HuH-7 (cell line): ENCODE results near the gene HELZ2.

Experiments used
- DNase-seq: peaks from one replicate; pipeline ENCODE4 v3.0.0; 2011; ENCODE audit warnings: low spot score

The HELZ2 gene

DNA sequence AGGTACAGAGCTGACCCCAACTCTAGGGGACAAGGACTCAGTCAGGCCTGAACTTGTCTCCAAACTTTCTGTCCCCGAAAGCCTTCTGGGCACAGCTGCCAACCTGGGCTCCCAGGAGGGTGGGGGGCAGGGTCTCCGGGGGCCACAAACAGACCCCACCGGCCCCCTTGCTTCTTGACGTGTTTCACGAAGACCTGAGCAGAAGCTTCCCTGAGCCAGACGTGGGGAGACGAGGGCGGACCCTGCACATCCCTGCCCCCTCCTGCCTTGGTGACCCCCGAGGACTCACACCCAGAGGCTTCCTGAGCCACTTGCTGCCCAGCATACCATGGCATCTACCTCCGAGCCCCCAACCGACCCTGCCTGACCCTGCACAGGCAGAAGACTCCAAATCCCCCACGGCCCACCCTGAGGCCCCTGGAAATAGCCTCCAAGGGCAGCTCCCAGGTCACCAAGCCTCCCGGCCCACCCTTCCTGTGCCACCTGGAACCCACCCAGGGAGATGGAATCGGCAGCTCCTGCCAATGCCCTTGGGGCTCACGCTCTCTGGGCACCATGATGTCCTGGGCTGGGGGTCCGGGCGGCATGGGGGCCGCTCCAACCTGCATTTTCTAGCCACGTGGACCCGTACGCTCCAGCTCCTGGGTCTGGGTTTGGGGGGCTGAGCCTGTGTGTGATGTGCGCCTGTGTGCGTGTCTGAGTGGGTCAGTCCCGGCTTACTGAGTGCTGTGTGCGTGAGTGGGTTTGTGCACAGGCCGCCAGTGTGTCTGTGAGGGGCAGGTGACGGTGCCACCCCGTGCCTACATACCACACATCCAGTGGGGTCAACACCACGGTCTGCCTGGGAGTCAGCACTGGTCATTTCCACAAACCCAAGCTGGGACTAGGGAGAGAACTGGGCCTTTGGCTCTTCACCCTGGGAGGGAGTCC is 34.3 kb downstream of the HELZ2 start:
- no peak for DNase-seq

DNA sequence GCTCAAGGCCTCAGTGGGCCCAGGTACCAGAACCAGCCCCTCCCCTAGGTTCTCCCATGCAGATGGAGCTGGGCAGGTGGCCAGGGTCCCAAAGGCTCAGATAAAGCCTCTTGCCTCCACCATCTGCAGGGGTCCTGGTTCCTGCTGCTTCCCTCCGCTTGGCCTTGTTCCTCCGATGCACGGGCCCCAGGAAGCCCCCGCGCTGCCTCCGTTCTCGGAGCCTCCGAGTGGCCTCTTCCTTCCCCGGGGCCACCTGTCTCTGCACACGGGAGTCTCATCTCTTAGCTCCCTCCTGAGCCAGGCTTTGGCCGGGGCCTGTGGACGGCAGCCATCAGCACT is 35.0 kb downstream of the HELZ2 start:
- DNase-seq = no peak

GRCh38 chr20:63538204-63539091 is 35.6 kb downstream of the HELZ2 start:
- peak; percentile 100 for DNase-seq

- DNase-seq = peak; percentile 99
Observed at GRCh38 chr20:63537525-63538203, 36.4 kb downstream of the HELZ2 start.

GRCh38 chr20:63536997-63537524 is 37.0 kb downstream of the HELZ2 start, which contains the start of gene PTK6:
TSS of gene PTK6 (minus strand) at chr20:63537376. CDS start at chr20:63537314, 62 bp downstream.
- DNase-seq = no peak

GRCh38 chr20:63536241-63536977 is 37.6 kb downstream of the HELZ2 start:
- DNase-seq = no peak

DNA sequence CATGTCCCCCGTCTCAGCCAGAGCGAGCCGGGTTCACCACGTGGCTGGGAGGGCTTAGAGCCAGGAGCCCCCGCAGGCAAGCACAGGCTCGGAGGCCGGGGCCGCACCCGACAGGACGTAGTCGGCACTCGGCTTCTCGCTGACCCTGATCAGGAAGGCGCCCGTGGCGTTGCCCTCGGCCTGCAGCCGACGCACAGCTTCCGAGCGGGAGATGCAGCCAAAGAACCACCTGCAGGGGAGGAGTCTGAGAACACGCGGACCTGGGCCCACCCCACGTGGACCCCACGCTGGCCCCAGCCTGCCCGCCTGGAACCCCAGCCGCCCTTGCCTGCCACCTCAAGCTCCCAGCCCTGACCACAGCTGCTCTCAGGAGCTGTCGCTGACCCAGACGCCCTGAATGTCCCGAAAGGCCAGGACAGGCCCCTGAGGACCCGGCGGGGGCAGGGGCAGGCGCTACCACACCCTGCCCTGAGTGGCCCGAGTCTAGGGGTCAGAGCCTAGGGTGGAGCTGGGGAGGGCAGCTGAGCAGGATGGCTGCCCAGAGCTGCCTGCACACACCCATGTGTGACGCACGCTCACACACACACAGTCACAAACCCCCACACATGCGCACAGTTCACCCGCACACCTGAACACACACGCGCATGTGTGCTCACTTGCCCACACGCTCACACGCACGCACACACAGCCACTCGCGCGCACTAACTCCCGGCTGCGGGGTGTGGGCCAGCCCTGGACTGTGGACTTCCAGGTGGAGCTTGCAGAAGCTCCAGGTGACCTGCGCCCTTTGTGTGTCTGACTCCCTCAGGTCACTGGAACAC is 39.0 kb downstream of the HELZ2 start:
- no peak for DNase-seq

- DNase-seq = no peak
Observed at GRCh38 chr20:63534427-63534830, 39.6 kb downstream of the HELZ2 start.

- no peak for DNase-seq
Observed at GRCh38 chr20:63533871-63534393, 40.1 kb downstream of the HELZ2 start.

GRCh38 chr20:63533388-63533787 is 40.7 kb downstream of the HELZ2 start:
- DNase-seq = no peak

GRCh38 chr20:63532449-63532971 is 41.5 kb downstream of the HELZ2 start:
- DNase-seq = no peak

DNA sequence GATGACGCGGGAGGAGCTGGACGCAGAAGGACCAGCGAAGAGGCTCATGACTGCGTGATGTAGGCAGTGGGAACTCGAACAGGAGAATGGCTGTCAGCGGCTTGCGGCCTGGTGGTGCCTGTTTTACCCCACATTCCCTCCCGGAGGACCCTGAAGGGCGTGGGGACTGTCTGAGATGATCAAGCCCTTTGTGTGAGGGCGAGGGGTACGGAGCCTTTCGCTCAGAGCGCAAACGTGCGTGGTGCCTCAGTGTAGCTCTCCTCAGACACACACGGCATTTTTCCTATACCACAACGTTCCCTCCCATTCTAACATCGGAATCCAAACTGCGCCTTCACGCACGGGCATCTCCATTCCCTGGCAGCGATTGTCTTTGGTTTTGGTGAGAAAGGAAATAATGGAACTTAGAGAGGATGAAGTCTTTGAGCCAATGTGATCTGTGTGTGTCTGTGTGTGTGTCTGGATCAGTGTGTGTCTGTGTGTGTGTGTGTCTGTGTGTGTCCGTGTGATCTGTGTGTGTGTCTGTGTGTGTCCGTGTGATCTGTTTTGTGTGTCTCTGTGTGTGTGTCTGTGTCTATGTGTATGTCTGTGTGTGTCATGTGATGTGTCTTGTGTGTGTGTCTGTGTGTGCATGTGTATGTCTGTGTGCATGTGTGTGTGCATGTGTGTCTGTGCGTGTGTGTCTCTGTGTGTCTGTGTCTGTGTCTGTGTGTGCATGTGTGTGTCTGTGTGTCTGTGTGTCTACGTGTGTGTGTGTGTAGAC is 42.2 kb downstream of the HELZ2 start:
- DNase-seq = no peak

GRCh38 chr20:63530788-63531160 is 43.3 kb downstream of the HELZ2 start:
- DNase-seq = peak; percentile 77

DNA sequence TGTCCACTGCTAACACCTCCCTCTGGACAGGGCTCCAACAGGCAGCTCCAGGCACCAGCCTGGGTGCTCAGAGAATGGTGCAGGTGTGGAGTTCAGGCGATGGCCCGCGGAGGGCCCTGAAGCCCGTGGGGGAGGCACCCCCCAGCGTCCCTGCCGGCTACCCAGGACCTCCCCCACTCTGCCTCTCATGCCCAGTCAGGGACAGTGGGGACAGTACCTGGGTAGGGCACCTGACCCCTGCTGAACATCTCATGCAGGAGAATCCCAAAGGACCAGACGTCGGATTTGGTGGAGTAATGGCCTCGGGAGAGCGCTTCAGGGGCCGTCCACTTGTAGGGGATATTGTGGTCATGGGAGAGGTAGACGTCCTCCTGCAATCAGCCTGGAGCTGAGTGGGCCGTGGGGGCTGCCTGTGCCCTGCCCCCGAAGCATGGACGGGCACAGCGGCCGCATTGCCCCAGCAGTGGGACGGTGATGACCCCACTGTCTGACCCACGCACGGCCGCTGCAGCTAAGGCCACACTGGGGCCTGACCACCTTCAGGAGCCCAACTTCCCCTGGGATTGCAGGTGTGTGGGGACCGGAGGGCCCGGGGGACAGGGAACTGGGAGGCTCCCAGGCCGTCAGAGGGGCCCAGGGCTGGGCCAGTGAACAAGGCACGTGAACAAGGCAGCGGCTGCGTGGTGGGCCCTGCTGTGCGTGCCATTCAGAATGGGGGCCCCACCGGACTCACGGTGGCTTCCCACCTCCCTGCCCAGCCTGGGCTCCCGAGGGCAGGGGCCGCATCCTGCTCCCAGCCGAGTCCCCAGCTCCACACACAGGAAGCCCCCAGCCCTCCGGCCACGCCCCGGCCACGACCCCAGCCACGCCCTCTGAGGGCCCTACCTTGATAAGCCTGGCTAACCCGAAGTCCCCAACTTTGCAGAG is 43.9 kb downstream of the HELZ2 start:
- DNase-seq = no peak

GRCh38 chr20:63529180-63529860 is 44.7 kb downstream of the HELZ2 start:
- DNase-seq = no peak

GRCh38 chr20:63527184-63527583 is 46.9 kb downstream of the HELZ2 start:
- no peak for DNase-seq

DNA sequence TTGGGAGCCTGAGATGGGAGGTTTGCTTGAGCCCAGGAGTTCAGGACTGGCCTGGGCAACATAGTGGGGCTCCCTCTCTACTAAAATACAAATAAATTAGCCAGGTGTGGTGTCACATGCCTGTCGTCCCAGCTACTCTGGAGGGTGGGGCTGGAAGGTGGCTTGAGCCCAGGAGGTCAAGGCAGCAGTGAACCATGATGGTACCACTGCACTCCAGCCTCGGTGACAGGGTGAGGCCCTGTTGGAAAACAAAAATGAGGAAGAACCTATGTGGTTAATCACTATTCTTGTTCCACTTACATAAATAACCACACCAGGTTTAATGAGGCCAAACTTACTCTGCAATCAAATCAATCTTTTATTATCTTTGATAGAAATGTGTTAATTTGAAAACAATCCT is 48.1 kb downstream of the HELZ2 start:
- no peak for DNase-seq

- DNase-seq = no peak
Observed at GRCh38 chr20:63525185-63525584, 48.9 kb downstream of the HELZ2 start.
